Coronary artery (tissue), 2 donors: ENCODE results near the gene ADIPOR2.
"Not testable (repeated sequence)": the region's sequence is repeated elsewhere in the genome, so short reads cannot be mapped to it uniquely, and the experiment has no call there.

ENCODE experiments used
- DNase-seq: peaks from one replicate; pipeline ENCODE4 v3.0.0-alpha.2; 2017; ENCODE audit warnings: low spot score
- H3K27ac ChIP-seq, 2 donors: fragments of 200-600 bp; sonication (generic); one replicate each; pipeline ENCODE4 v1.5.1; 2016 to 2019
- H3K4me3 ChIP-seq: fragments of 200-600 bp; sonication (generic); 2 replicates; pipeline ENCODE4 v1.5.1; 2016; ENCODE audit warnings: mild to moderate bottlenecking, moderate library complexity
- TF ChIP-seq, protein P1 (sequence below): fragments of 200-600 bp; sonication (generic); IDR thresholded peaks from one replicate; pipeline ENCODE4 v1.5.1; 2019; ENCODE audit warnings: antibody characterized with exemption

ADIPOR2 gene

DNA sequence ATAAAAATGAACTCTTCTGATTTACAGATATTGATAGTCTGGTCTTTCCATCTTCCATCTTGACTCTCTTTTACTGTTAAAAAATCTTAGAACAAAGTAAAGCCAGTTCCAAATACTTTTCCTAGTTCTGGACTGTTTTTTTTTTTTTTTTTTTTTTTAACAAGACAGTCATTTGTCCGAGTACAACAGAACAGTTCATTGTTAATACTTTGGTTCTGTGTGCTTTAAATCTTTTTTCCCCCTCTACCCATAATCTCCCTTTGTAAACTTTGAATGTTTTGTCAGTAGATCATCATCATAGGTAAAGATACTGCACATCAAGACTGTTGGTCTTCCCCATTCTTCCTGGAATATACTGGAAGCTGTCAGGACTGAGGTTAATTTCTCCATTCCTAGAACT, 38.0 kb downstream of the ADIPOR2 start:
- Histone ChIP-seq H3K27ac (no peak overlapping the region), H3K4me3 (no peak overlapping the region)
- no peak for DNase-seq
- TF ChIP-seq, protein P1, sequence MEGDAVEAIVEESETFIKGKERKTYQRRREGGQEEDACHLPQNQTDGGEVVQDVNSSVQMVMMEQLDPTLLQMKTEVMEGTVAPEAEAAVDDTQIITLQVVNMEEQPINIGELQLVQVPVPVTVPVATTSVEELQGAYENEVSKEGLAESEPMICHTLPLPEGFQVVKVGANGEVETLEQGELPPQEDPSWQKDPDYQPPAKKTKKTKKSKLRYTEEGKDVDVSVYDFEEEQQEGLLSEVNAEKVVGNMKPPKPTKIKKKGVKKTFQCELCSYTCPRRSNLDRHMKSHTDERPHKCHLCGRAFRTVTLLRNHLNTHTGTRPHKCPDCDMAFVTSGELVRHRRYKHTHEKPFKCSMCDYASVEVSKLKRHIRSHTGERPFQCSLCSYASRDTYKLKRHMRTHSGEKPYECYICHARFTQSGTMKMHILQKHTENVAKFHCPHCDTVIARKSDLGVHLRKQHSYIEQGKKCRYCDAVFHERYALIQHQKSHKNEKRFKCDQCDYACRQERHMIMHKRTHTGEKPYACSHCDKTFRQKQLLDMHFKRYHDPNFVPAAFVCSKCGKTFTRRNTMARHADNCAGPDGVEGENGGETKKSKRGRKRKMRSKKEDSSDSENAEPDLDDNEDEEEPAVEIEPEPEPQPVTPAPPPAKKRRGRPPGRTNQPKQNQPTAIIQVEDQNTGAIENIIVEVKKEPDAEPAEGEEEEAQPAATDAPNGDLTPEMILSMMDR = no peak

DNA sequence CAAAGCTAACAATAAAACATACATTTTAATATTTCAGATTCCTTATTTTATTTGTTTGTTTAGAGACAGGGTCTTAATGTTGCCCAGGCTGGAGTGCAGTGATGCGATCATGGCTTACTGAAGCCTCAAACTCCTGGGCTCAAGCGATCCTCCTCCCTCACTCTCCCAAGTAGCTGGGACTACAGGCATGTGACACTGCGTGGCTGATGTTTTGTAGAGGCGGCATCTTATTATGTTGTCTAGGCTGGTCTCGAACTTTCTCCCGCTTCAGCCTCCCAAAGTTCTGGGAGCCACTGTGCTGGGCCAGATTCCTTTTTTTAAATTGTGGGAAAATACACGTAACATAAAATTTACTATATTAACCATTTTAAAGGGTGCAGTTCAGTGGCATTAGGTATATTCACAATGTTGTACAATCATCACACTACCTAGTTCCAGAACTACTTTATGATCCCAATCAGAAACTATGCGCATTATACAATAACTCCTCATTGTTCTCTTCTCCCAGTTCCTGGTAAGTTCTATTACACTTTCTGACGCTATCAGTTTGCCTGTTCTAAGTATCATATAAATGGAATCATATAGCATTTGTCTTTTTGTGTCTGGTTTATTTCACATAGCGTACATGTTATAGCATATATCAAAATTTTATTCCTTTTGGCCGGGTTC, 40.3 kb downstream of the ADIPOR2 start:
- Histone ChIP-seq H3K27ac (no peak overlapping the region), H3K4me3 (no peak overlapping the region)
- no peak for DNase-seq
- TF ChIP-seq, protein P1 = no peak

DNA sequence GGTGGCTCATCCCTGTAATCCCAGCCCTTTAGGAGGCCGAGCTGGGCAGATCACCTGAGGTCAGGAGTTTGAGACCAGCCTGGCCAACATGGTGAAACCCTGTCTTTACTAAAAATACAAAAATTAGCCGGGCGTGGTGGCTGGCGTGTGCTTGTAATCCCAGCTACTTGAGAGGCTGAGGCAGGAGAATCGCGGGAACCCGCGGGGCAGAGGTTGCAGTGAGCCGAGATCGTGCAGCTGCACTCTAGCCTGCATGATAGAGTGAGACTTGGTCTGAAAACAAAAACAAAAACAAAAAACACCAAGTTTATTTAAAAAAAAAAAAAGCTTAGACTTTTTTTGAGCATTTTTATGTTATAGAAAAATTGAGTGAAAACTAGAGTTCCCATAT, 40.8 kb downstream of the ADIPOR2 start:
- DNase-seq, H3K4me3 ChIP-seq: not testable (repeated sequence)

DNA sequence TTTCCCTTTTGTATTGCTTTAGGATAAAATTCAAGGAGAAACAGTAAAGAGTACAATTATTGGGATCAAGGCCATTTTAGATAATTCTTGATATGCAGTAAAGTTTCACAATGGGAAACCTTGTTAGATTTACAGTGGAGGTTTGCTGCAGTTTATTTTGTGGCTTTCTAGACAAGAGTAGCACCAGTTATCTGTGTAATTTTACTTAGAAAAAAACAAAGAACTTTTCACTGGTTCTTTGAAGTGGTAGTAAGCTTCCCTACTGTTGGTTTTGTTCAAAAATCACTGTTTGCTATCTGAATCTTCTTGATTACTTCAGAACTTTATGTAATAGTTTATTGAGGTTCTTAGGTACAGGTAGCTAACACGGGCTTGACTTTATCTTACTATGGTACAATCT, 42.0 kb downstream of the ADIPOR2 start:
- DNase-seq = no peak
- Histone ChIP-seq H3K4me3 (no peak overlapping the region), H3K27ac (no peak overlapping the region)
- TF ChIP-seq, protein P1 = no peak

More for the DNA sequence above, 40.8 kb downstream of the ADIPOR2 start:
- not testable (repeated sequence) for H3K27ac ChIP-seq

DNA sequence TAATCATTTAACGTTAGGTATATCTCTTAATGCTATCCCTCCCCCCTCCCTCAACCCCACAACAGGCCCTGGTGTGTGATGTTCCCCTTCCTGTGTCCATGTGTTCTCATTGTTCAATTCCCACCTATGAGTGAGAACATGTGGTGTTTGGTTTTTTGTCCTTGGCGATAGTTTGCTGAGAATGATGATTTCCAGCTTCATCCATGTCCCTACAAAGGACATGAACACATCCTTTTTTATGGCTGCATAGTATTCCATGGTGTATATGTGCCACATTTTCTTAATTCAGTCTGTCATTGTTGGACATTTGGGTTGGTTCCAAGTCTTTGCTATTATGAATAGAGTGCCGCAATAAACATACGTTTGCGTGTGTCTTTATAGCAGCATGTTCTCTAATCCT, 42.8 kb downstream of the ADIPOR2 start:
- DNase-seq, H3K27ac ChIP-seq, H3K4me3 ChIP-seq: not testable (repeated sequence)

DNA sequence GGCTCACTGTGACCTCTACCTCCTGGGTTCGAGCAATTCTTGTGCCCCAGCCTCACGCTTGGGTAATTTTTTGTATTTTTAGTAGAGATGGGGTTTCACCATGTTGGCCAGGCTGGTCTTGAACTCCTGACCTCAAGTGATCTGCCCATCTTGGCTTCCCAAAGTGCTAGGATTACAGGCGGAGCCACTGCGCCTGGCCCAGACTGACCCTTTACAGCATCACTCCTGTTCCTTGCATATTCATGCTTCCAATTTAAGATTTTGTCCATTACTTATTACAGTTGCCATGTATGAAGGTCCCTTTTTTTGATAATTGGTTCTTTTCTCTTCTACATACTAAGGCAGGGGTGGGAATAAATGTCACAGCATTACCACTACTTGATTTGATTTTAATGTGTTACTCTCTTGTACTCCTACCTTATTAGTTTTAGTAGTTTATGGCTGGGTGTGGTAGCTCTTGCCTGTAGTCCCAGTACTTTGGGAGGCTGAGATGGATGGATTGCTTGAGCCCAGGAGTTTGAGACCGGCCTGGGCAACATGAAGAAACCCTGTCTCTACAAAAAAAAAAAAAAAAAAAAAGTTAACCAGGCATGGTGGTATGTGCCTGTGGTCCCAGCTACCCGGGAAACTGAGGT, 46.9 kb downstream of the ADIPOR2 start:
- no peak for DNase-seq
- Histone ChIP-seq H3K4me3 (no peak overlapping the region), H3K27ac (no peak overlapping the region)
- TF ChIP-seq, protein P1 = no peak

DNA sequence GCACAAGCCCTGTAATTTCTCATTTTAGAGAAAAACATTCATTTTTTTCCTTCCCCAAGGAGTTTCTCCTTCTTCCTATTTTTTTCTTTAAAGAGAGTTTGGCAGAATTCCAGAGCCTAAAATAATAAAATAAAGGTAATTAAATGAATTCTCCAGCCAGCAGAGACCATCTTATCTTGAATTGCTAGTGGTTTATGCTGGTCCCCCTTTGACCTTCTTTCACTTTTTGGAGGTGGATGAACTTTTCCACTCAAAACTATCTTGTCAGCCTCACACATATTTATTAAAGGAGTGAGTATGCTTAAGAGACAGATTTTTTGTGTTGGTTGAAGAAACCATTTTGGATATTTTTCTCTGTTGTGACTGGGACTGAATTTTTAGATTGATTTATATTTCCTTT, 47.6 kb downstream of the ADIPOR2 start:
- H3K4me3 ChIP-seq = no peak overlapping the region
- no peak for DNase-seq
- H3K27ac ChIP-seq = no peak overlapping the region
- TF ChIP-seq, protein P1 = no peak

DNA sequence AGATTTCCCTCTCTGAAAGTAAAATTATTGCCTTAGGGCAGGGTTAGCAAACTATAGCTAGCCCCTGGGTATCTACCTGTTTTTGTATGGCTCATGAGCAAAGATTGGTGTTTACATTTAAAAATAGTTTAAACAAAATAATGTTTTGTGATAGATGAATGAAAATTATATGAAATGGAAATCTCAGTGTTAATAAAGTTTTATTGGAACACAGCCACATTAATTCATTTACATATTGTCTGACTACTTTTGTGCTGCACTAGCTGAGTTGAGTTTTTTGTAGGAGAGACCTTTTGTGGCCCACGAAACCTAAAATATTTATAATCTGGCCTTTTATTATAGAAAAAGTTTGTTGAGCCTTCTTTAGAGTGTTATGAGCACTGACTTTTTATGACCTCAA, 48.5 kb downstream of the ADIPOR2 start:
- no peak overlapping the region for H3K27ac ChIP-seq
- no peak for DNase-seq
- TF ChIP-seq, protein P1 = no peak
- H3K4me3 ChIP-seq = no peak overlapping the region
